Central memory CD8-positive, alpha-beta T cell (primary cell): Measurements from ENCODE around the gene METTL9.
"Not testable (repeated sequence)": the region's sequence is repeated elsewhere in the genome, so short reads cannot be mapped to it uniquely, and the experiment has no call there.

Source experiments
- ATAC-seq: fragments of 150-1000 bp; cut with Tn5 transposase; replicated peaks from 2 replicates; pipeline ENCODE4 v1.10.0; 2022; ENCODE audit warnings: mild to moderate bottlenecking, moderate FRiP score, moderate number of reproducible peaks; ENCODE audit not compliant: poor library complexity, severe bottlenecking; ENCODE audit errors: extremely low read depth
- DNase-seq, 2 donors: peaks; one replicate each; pipeline ENCODE4 v3.0.0; 2021; ENCODE audit warnings: low spot score in 2 of 2
- H3K27ac Mint-ChIP-seq: one replicate; pipeline ENCODE4 v1.8.0; 2022; ENCODE audit warnings: low read depth, mild to moderate bottlenecking, moderate library complexity, mixed read lengths
- H3K27me3 Mint-ChIP-seq: one replicate; pipeline ENCODE4 v1.8.0; 2022; ENCODE audit warnings: mixed read lengths
- H3K36me3 Mint-ChIP-seq: one replicate; pipeline ENCODE4 v1.8.0; 2022; ENCODE audit warnings: mild to moderate bottlenecking, moderate library complexity, mixed read lengths; ENCODE audit not compliant: insufficient read depth
- H3K4me1 Mint-ChIP-seq: one replicate; pipeline ENCODE4 v1.8.0; 2022; ENCODE audit warnings: mixed read lengths
- H3K4me3 Mint-ChIP-seq: one replicate; pipeline ENCODE4 v1.8.0; 2022; ENCODE audit warnings: mild to moderate bottlenecking, moderate library complexity, mixed read lengths
- H3K9me3 Mint-ChIP-seq: one replicate; pipeline ENCODE4 v1.8.0; 2022; ENCODE audit warnings: mixed read lengths

Gene METTL9

GRCh38 chr16:21580131-21580530 lies 19.2 kb upstream of the METTL9 start:
- not testable (repeated sequence) for H3K27ac Mint-ChIP-seq, ATAC-seq, H3K4me1 Mint-ChIP-seq, H3K36me3 Mint-ChIP-seq, H3K4me3 Mint-ChIP-seq, DNase-seq, H3K9me3 Mint-ChIP-seq
- H3K27me3 Mint-ChIP-seq, result peaks cover 18% of the 10 kb centered on the region

- no peak overlapping the region for H3K4me3 Mint-ChIP-seq
- peaks cover 5% of the 10 kb centered on the region for H3K4me1 Mint-ChIP-seq
- no peak for DNase-seq
- H3K9me3 Mint-ChIP-seq, result no peaks in the 10 kb centered on the region
- ATAC-seq, result no peak
- H3K27me3 Mint-ChIP-seq, result peaks cover 18% of the 10 kb centered on the region
- H3K27ac Mint-ChIP-seq, result no peak overlapping the region
- H3K36me3 Mint-ChIP-seq, result peaks cover 4% of the 10 kb centered on the region
These were observed 18.6 kb upstream of the METTL9 start for GRCh38 chr16:21580807-21581206.

- ATAC-seq (no peak), DNase-seq (no peak)
- Mint-ChIP-seq H3K27ac (no peak overlapping the region), H3K27me3 (no peaks in the 10 kb centered on the region), H3K9me3 (no peaks in the 10 kb centered on the region), H3K4me3 (no peak overlapping the region), H3K36me3 (peaks cover 6% of the 10 kb centered on the region), H3K4me1 (peaks cover 5% of the 10 kb centered on the region)
These were observed 14.6 kb upstream of the METTL9 start for GRCh38 chr16:21584817-21585216.

- not testable (repeated sequence) for H3K9me3 Mint-ChIP-seq
These were observed 10.8 kb upstream of the METTL9 start for GRCh38 chr16:21588593-21588992.

GRCh38 chr16:21589551-21589950 lies 9.8 kb upstream of the METTL9 start:
- no peak for ATAC-seq
- no peaks in the 10 kb centered on the region for H3K4me1 Mint-ChIP-seq
- H3K27ac Mint-ChIP-seq, result no peak overlapping the region
- no peaks in the 10 kb centered on the region for H3K9me3 Mint-ChIP-seq
- no peak overlapping the region for H3K4me3 Mint-ChIP-seq
- no peak for DNase-seq
- peaks cover 3% of the 10 kb centered on the region for H3K36me3 Mint-ChIP-seq
- H3K27me3 Mint-ChIP-seq, result no peaks in the 10 kb centered on the region

More at GRCh38 chr16:21588593-21588992, 10.8 kb upstream of the METTL9 start:
- ATAC-seq, H3K36me3 Mint-ChIP-seq, H3K4me1 Mint-ChIP-seq, DNase-seq, H3K4me3 Mint-ChIP-seq, H3K27me3 Mint-ChIP-seq: not testable (repeated sequence)
- H3K27ac Mint-ChIP-seq, result peak overlapping the region; percentile 78

- H3K4me3 Mint-ChIP-seq, result no peak overlapping the region
- H3K36me3 Mint-ChIP-seq, result peaks cover 2% of the 10 kb centered on the region
- H3K4me1 Mint-ChIP-seq, result no peaks in the 10 kb centered on the region
- H3K27ac Mint-ChIP-seq, result no peak overlapping the region
- DNase-seq, result no peak
- ATAC-seq, result no peak
- H3K27me3 Mint-ChIP-seq, result no peaks in the 10 kb centered on the region
- no peaks in the 10 kb centered on the region for H3K9me3 Mint-ChIP-seq
These were observed 9.1 kb upstream of the METTL9 start for GRCh38 chr16:21590287-21590686.

GRCh38 chr16:21590796-21591195 lies 8.6 kb upstream of the METTL9 start:
- no peaks in the 10 kb centered on the region for H3K4me1 Mint-ChIP-seq
- ATAC-seq (no peak), DNase-seq (no peak)
- H3K27ac Mint-ChIP-seq, result no peak overlapping the region
- no peak overlapping the region for H3K4me3 Mint-ChIP-seq
- peaks cover 2% of the 10 kb centered on the region for H3K36me3 Mint-ChIP-seq
- H3K9me3 Mint-ChIP-seq, result no peaks in the 10 kb centered on the region
- no peaks in the 10 kb centered on the region for H3K27me3 Mint-ChIP-seq

GRCh38 chr16:21592191-21592590 lies 7.2 kb upstream of the METTL9 start:
- Mint-ChIP-seq H3K9me3 (no peaks in the 10 kb centered on the region), H3K27me3 (no peaks in the 10 kb centered on the region), H3K36me3 (peaks cover 2% of the 10 kb centered on the region), H3K27ac (no peak overlapping the region), H3K4me3 (no peak overlapping the region), H3K4me1 (no peaks in the 10 kb centered on the region)
- ATAC-seq (no peak), DNase-seq (no peak)

GRCh38 chr16:21593530-21594289 lies 5.7 kb upstream of the METTL9 start:
- ATAC-seq (no peak), DNase-seq (no peak)
- Mint-ChIP-seq H3K36me3 (peaks cover under 1% of the 10 kb centered on the region), H3K4me3 (no peak overlapping the region), H3K27me3 (no peaks in the 10 kb centered on the region), H3K9me3 (no peaks in the 10 kb centered on the region), H3K27ac (no peak overlapping the region), H3K4me1 (peaks cover 10% of the 10 kb centered on the region)

GRCh38 chr16:21597561-21598030 lies 1.8 kb upstream of the METTL9 start:
- Mint-ChIP-seq H3K36me3 (peaks cover 8% of the 10 kb centered on the region), H3K4me1 (peaks cover 35% of the 10 kb centered on the region), H3K9me3 (no peaks in the 10 kb centered on the region), H3K27me3 (no peaks in the 10 kb centered on the region), H3K4me3 (peak overlapping the region; percentile 90), H3K27ac (peak overlapping the region; percentile 16)
- ATAC-seq, result no peak
- no peak for DNase-seq

GRCh38 chr16:21598206-21598605 lies 1.2 kb upstream of the METTL9 start:
- DNase-seq (no peak), ATAC-seq (no peak)
- H3K4me1 Mint-ChIP-seq, result peaks cover 38% of the 10 kb centered on the region
- H3K27ac Mint-ChIP-seq, result peak overlapping the region; percentile 91
- H3K27me3 Mint-ChIP-seq, result no peaks in the 10 kb centered on the region
- H3K9me3 Mint-ChIP-seq, result no peaks in the 10 kb centered on the region
- peaks cover 8% of the 10 kb centered on the region for H3K36me3 Mint-ChIP-seq
- H3K4me3 Mint-ChIP-seq, result peak overlapping the region; percentile 90

- Mint-ChIP-seq H3K4me1 (peaks cover 41% of the 10 kb centered on the region), H3K4me3 (peak overlapping the region; percentile 90), H3K27me3 (no peaks in the 10 kb centered on the region), H3K9me3 (no peaks in the 10 kb centered on the region), H3K27ac (peak overlapping the region; percentile 91), H3K36me3 (peaks cover 8% of the 10 kb centered on the region)
- no peak for DNase-seq
- ATAC-seq, result peak; percentile 8
These were observed 666 bp upstream of the METTL9 start for GRCh38 chr16:21598701-21599121.

- H3K4me3 Mint-ChIP-seq, result peak overlapping the region; percentile 90
- peaks cover 49% of the 10 kb centered on the region for H3K4me1 Mint-ChIP-seq
- ATAC-seq (peak; percentile 37), DNase-seq (no peak)
- H3K36me3 Mint-ChIP-seq, result peaks cover 8% of the 10 kb centered on the region
- H3K9me3 Mint-ChIP-seq, result no peaks in the 10 kb centered on the region
- peak overlapping the region; percentile 81 for H3K27ac Mint-ChIP-seq
- no peaks in the 10 kb centered on the region for H3K27me3 Mint-ChIP-seq
These were observed 825 bp downstream of the METTL9 start for GRCh38 chr16:21600031-21600773.
